Keratinocyte (primary cell): ENCODE data around the gene ARL13B. TPM values are rescaled to one million over a fixed set of nuclear protein-coding genes. Genes with fewer than 3 reads are reported as not detected.

Experiments used
- DNase-seq: peaks from one replicate; pipeline ENCODE4 v3.0.0-alpha.2; 2011; ENCODE audit warnings: low read depth, missing footprints, low spot score
- FAIRE-seq: peaks from 2 replicates; lab custom pipeline; 2011; peaks lifted over from hg19 to GRCh38; lab: Jason Lieb, UNC
- H2AFZ ChIP-seq: 2 replicates; pipeline ENCODE4 v1.6.0; 2012; ENCODE audit warnings: low read length, control low read depth, inconsistent platforms; ENCODE audit not compliant: control insufficient read depth
- H3K27ac ChIP-seq: 2 replicates; pipeline ENCODE4 v1.5.1; 2011; ENCODE audit warnings: low read length; ENCODE audit not compliant: control insufficient read depth, insufficient read depth
- H3K27me3 ChIP-seq: 3 replicates; pipeline ENCODE4 v1.6.0; 2011; ENCODE audit warnings: low read length; ENCODE audit not compliant: control insufficient read depth, insufficient read depth; ENCODE audit errors: extremely low read depth
- H3K36me3 ChIP-seq, 2 experiments: 2 replicates in 1 of 2; 3 replicates in 1 of 2; pipeline ENCODE4 v1.5.1; 2011; ENCODE audit warnings: low read length in 2 of 2, mild to moderate bottlenecking in 1 of 2; ENCODE audit not compliant: control insufficient read depth in 2 of 2, insufficient read depth in 2 of 2; ENCODE audit errors: extremely low read depth in 1 of 2
- H3K4me1 ChIP-seq: 3 replicates; pipeline ENCODE4 v1.5.1; 2011; ENCODE audit warnings: low read length; ENCODE audit not compliant: control insufficient read depth, insufficient read depth; ENCODE audit errors: extremely low read depth
- H3K4me2 ChIP-seq: 3 replicates; pipeline ENCODE4 v1.6.0; 2011; ENCODE audit warnings: low read depth, low read length; ENCODE audit not compliant: control insufficient read depth, insufficient read depth; ENCODE audit errors: extremely low read depth
- H3K4me3 ChIP-seq, 3 experiments: fragments of 200-600 bp in 1 of 3; sonication (generic) in 1 of 3; 2 replicates in 2 of 3; 3 replicates in 1 of 3; pipeline ENCODE4 v1.5.1; 2011 to 2016; ENCODE audit warnings: low read length in 3 of 3, mild to moderate bottlenecking in 3 of 3, control low read depth in 2 of 3, inconsistent platforms in 1 of 3, low read depth in 1 of 3, mixed read lengths in 1 of 3, mixed run types in 1 of 3, moderate library complexity in 1 of 3; ENCODE audit not compliant: control insufficient read depth in 2 of 3, insufficient read depth in 2 of 3; ENCODE audit errors: extremely low read depth in 1 of 3
- H3K79me2 ChIP-seq: 2 replicates; pipeline ENCODE4 v1.6.0; 2012; ENCODE audit warnings: low read length; ENCODE audit not compliant: control insufficient read depth, insufficient read depth
- H3K9ac ChIP-seq: 3 replicates; pipeline ENCODE4 v1.6.0; 2011; ENCODE audit warnings: low read length; ENCODE audit not compliant: control insufficient read depth, insufficient read depth; ENCODE audit errors: extremely low read depth
- H3K9me1 ChIP-seq: 3 replicates; pipeline ENCODE4 v1.6.0; 2011; ENCODE audit warnings: low read length; ENCODE audit not compliant: control insufficient read depth, insufficient read depth; ENCODE audit errors: extremely low read depth
- H3K9me3 ChIP-seq: 2 replicates; pipeline ENCODE4 v1.5.1; 2012; ENCODE audit warnings: low read depth, low read length; ENCODE audit not compliant: control insufficient read depth
- H4K20me1 ChIP-seq: 3 replicates; pipeline ENCODE4 v1.6.0; 2011; ENCODE audit warnings: low read length; ENCODE audit not compliant: control insufficient read depth, insufficient read depth; ENCODE audit errors: extremely low read depth
- CTCF ChIP-seq, 3 experiments: IDR thresholded peaks in 1 of 3; conservative IDR thresholded peaks in 1 of 3; optimal IDR thresholded peaks in 1 of 3; 2 replicates in 2 of 3; 3 replicates in 1 of 3; pipeline versions ENCODE3 to v1.5.1; 2011; ENCODE audit warnings: low read length in 3 of 3, mild to moderate bottlenecking in 3 of 3, moderate library complexity in 2 of 3, control low read depth in 1 of 3, inconsistent platforms in 1 of 3; ENCODE audit not compliant: insufficient read depth in 2 of 3; ENCODE audit errors: extremely low read depth in 1 of 3
- EZH2 ChIP-seq: IDR thresholded peaks from one replicate; pipeline ENCODE4 v1.6.1; 2012; ENCODE audit warnings: inconsistent platforms, mild to moderate bottlenecking, low read length, moderate library complexity
- dilution Hi-C: fragments of 300-500 bp; cut with MboI; formaldehyde crosslinking; loops from one replicate; pipeline ENCODE4 v1.7.0; 2020; ENCODE audit warnings: low sequenced_read_pairs; ENCODE audit not compliant: extremely low pct_ligation_motif_present
- polyA plus RNA-seq, 5 experiments: library from polyadenylated mRNA; depleted of rRNA in 3 of 5; stranded (reverse) in 3 of 5; stranded (forward) in 1 of 5; unstranded in 1 of 5; fragments of >200 nt; gene quantifications; 1 replicate in 1 of 5; 2 replicates in 3 of 5; 3 replicates in 1 of 5; pipeline versions ENCODE4 v1.2.1 to v1.2.3, GENCODE V29; 2011 to 2012; ENCODE audit warnings: missing spikeins in 2 of 5, low read depth in 1 of 5, low replicate concordance in 1 of 5
- small RNA-seq, 3 experiments: library from RNA; depleted of rRNA; stranded (forward); fragments of <200 nt; gene quantifications; one replicate each; pipeline ENCODE3, GENCODE V24; 2012; ENCODE audit warnings: low read depth in 3 of 3, low replicate concordance in 1 of 3; ENCODE audit not compliant: insufficient read length in 3 of 3

The ARL13B gene
- polyA plus RNA-seq, 1 donor (not counting 4 experiments of a cell fraction or from before 2014, with no cell fraction given), result 6.8 TPM

- no peak overlapping the region for H3K27ac ChIP-seq
- dilution Hi-C loops, result no loop called here
- FAIRE-seq, result no peak
- no peak overlapping the region for H3K4me3 ChIP-seq
- no peaks in the 10 kb centered on the region for H3K79me2 ChIP-seq
- no peak for DNase-seq
- no peaks in the 10 kb centered on the region for H3K27me3 ChIP-seq
- no peaks in the 10 kb centered on the region for H3K9me1 ChIP-seq
- TF ChIP-seq CTCF (optimal IDR thresholded peaks at IDR 0.05 in 1 of 3, IDR thresholded peaks at IDR 0.05 in 1 of 3, conservative IDR thresholded peaks at IDR 0.05 in 1 of 3; ENCODE audit: extremely low read depth in 1 of 3, insufficient read depth in 2 of 3, low read length in 3 of 3) (no peak), EZH2 (no peak)
- no peak overlapping the region for H3K9ac ChIP-seq
- H3K36me3 ChIP-seq, result peaks cover 0 to 5% of the 10 kb centered on the region in 2 experiments
- no peaks in the 10 kb centered on the region for H4K20me1 ChIP-seq
- H3K4me2 ChIP-seq, result no peak overlapping the region
- H3K4me1 ChIP-seq, result no peaks in the 10 kb centered on the region
- no peak overlapping the region for H2AFZ ChIP-seq
- no peaks in the 10 kb centered on the region for H3K9me3 ChIP-seq
Measured at GRCh38 chr3:94099311-94099710, 119.4 kb downstream of the ARL13B start.

GRCh38 chr3:94101860-94102259 lies 121.9 kb downstream of the ARL13B start:
- H3K4me3 ChIP-seq, result no peak overlapping the region
- DNase-seq (no peak), FAIRE-seq (no peak)
- H2AFZ ChIP-seq, result no peak overlapping the region
- no peak overlapping the region for H3K9ac ChIP-seq
- H3K27me3 ChIP-seq, result no peaks in the 10 kb centered on the region
- H3K79me2 ChIP-seq, result no peaks in the 10 kb centered on the region
- no peaks in the 10 kb centered on the region for H4K20me1 ChIP-seq
- peaks cover 0 to 4% of the 10 kb centered on the region in 2 experiments for H3K36me3 ChIP-seq
- TF ChIP-seq CTCF (optimal IDR thresholded peaks at IDR 0.05 in 1 of 3, IDR thresholded peaks at IDR 0.05 in 1 of 3, conservative IDR thresholded peaks at IDR 0.05 in 1 of 3; ENCODE audit: extremely low read depth in 1 of 3, insufficient read depth in 2 of 3, low read length in 3 of 3) (no peak), EZH2 (no peak)
- no peaks in the 10 kb centered on the region for H3K9me1 ChIP-seq
- H3K4me1 ChIP-seq, result peaks cover 2% of the 10 kb centered on the region
- no peaks in the 10 kb centered on the region for H3K9me3 ChIP-seq
- H3K27ac ChIP-seq, result no peak overlapping the region
- dilution Hi-C loops, result no loop called here
- H3K4me2 ChIP-seq, result no peak overlapping the region

Small RNA genes lying within 50 kb of the gene (small RNA-seq; reads per million reads assigned to genes)
- 0 reads per million in 3 experiments for gene RF00019
- gene RNU6-511P, result 0 reads per million in 3 experiments

Other genes with a start within 250 kb of the ARL13B start
- 1.5 to 6.7 TPM (median 3.8 TPM) in 3 replicates for gene PROS1, start 6.3 kb upstream of the ARL13B start, polyA plus RNA-seq
- 0.16 to 0.30 TPM (median 0.28 TPM) in 3 replicates for gene STX19, start 48.4 kb downstream of the ARL13B start, polyA plus RNA-seq
- 2.3 to 3.6 TPM (median 2.6 TPM) in 3 replicates for gene DHFR2, start 82.8 kb downstream of the ARL13B start, polyA plus RNA-seq
- gene NSUN3, start 82.9 kb downstream of the ARL13B start, polyA plus RNA-seq, result 3.7 to 6.4 TPM (median 4.2 TPM) in 3 replicates